CD4-positive, alpha-beta T cell treated with Interleukin-6 at 100 ng/mL for 8 hours (primary cell): ENCODE data around the gene NEUROG2.

Experiments
- DNase-seq: peaks from one replicate; pipeline ENCODE4 v3.0.0-alpha.2; 2020; ENCODE audit warnings: mixed read lengths, low spot score

NEUROG2 gene

DNA sequence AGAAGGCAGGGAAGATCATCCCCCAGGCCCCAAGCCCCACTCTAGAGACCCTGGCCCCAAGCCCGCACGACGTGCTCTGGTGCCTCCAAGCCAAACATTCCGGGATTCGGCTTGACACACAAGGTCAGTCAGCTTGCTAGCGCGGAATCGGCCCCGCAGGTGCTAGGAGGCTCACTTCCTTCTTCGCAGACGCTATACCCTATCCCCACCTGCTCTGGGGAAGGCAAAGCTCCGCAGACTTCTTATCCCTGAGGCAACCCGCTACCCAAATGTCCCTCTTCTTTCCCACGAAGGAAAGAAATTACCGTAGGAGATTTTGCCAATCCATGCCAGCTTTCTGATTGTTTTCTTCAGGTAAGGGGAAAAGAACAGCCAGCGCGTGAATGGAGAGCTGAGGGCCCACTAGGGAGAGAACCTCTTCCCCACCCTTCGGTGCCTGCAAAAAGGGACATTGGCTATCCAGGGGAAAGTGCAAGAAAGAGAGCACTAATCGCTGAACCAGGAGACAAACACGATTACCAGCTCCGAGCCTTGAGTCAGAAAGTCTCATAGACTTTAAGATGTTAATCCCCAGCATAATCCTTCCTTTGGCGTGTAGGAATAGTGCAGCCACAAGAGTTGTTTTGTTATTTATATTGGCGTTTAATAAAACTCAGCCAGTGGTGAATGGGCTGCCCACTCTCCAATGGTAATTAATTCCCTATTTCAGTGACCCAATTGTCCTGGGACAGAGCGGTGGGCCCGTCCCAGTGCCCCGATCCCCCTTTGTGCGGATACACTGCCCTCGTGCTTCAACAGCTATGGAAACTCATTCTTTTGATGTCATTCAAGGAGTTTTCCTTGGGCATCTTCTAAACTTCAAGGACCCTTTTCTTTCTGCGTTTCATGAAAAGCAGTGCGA lies 5.4 kb upstream of the NEUROG2 start:
- no peak for DNase-seq

DNA sequence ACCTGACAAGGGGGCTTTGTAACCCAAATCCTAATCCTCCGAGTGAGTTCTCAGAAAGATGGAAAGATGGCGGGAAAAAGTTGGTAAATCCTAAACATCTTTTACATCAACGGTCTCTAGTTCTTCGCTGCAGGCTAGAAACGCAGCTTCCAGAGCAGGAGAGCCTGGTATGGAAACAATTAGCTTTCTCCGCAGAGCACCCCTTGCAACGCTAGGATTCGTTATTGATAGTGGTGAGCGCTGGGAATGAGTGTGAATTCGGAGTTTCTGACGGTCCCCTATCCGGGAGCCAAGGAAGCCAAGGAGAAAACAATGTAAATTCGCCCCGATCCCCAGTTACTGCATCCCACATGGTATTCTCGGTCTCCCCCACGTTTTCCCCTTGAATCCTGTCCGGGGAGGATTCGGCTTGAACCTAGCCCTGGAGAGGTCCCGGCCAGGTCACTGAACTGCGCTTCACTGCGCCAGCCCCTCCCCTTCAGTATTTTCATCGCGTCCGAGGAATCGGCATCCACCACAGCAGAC lies 4.7 kb upstream of the NEUROG2 start:
- no peak for DNase-seq

DNA sequence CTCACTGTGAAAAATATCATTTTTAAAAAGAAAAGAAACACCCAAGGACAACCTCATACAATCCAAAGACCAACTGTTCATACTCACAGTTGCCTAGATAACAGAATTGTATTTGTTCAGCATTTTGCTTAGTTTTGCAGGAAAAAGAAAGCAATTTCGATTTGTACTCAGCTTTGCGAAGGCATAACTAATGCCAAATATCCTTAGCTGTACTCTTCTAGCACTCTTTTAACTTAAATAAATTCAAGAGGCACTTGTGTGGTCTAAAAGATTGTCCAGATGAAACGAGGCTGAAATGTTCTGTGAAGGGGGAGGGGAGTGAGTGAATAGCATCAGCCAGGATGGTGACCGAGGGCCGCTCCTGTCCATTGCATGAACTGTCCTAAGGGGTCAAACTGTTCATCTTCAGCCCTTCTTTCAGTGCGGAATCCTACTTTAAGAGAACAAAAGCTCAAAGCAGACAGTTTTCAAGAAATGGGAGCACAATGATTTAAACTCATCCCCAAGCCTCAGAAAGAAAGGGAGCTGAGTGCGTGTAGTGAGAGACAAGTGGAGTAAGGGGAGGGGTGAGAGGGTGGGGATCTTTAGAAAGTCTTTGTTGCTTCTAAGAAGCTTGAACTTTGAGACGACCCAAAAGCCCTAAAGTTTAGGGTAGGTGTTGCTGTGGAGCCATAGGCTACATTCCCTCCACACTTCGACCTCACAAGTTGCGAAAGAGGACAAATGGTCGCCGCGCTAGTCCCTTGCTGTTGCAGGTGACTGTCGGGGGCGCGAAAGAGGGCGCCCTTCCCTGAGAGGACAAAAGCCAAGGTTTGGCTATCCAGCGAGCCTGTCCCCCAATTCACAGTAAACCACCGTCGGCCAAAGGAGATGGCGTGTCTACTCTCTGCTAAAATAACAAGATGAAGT lies 4.0 kb upstream of the NEUROG2 start:
- DNase-seq = no peak

DNA sequence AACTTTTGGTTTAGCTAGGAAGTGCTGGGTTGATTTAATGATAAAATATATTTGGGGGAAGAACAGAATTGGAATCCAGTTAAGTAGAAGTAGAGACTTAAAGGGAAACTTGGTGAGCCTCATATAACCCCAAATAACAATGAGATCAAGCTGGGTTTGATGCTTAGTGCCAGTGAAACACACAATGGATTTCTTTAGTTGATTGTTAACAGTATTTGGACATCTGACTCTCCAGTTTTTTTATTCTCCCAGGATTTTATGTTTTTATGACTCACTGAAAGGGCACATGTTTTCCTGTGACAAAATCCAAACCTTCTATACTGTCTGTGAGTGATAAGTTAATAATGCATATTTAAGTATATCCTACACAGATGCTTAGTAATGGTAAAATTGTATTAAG lies 2.7 kb upstream of the NEUROG2 start:
- DNase-seq = no peak

DNA sequence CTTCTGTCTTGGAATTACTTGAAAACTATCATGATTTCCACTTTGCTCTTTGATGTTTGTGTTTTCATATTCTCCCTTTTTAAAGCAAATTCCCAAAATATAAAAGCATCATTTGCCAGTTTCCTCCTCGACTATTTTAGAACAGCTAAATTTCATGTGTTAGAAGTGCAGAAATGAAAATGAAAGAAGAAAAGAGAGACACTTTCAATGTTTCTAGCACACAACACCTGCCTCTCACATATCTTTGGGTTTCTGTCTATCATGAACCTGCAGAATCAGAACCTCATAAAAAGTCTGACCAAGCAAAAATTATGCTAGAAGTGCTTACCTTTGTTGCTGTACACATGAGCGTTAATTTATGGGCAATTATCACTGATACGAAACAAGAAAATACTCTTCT lies 1.9 kb upstream of the NEUROG2 start:
- no peak for DNase-seq

DNA sequence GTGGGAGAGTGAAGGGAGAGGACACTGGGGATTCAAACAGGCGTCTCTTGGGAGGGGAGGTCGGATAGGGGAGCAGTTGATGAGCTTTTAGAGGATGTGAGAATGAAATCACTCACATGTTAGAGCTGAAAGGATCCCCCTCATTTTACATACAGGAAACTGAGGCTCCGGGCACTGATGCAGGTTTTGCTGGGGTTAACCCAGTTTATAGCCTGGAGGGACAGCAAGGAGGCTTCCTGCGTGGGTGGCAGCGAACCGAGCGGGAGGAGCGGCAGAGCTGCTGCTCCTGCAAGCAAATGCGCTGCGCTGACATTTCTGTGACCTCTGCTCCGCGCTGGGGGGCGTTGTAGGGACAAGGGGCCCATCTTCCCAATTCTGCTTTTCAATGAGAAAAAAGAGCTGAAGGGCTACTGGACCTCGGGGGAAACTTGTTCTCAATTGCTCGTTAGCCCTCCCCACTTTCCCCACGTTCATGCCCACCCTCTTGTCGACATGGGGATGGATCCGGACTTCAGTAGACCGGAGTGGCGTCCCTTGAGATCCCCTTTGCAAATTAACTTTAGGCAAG lies 1.2 kb upstream of the NEUROG2 start:
- DNase-seq = no peak

DNA sequence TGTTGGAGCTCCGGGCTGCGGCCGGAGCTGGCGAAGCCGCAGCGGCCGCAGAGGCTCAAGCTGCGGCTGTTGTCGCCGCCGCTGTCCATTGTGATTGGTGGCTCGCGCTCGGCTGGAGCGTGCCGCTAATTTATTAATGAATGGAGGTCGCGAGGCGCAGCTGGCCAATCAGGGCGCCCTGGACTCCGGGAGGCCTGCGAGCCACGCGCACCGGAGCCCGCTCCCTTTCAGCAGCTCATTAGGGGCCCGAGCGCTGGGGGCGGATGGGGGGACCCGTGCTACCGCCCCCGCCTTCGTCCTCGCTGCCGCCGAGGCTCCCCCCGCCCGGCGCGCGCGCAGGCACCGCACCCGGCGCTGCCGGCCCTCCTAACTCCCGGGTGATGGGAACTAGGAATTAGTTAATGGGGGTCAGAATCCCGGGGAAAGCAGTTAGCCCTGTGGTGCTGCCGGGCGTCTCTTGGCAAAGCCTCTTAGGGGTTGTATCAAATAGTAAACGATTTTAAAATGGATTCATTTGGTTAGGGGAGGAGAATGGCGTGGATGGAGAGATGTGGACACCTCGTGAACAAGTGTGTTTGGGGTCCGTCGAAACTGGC lies 589 bp upstream of the NEUROG2 start:
- DNase-seq = no peak

DNA sequence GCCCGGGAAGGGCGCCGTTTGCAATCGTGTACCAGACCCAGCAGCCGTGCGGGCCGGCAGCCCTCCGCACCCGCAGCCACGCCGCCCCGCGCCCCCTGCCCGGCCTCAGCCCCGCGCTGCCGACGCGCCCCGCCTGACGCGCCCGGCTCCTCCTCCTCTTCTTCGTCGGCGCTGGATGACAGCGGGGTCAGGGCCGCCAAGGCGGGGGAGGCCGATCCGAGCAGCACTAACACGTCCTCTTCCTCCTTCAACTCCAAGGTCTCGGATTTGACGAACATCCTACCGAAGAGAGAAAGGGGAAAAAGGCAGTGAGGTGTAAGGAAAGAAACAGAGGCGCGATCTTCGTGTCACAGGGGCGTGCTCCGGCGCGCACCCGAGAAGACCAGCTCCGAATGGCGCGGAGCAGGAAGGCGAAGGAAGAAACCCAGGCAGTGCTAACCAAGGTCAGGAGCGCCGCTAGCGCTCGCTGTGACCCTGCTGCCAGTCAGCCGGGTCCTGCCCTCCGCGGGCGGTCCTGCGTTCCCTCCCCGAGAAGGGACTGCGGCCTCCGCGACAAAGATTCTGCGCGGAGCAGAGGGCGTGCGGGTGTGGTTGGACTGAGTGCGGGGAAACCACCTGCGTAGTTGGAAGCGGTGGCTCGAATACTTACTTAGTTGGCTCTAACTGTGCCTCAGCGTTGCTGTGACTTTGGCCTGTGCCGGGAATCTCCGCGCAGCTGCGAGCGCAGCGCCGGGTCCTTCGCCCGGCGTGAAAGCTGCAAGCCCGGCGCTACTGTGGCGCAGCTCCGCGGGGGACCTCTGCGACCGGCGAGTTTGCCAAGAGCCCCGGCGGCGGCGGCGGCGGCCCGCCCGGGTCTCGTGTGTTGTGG lies 548 bp downstream of the NEUROG2 start:
- no peak for DNase-seq

DNA sequence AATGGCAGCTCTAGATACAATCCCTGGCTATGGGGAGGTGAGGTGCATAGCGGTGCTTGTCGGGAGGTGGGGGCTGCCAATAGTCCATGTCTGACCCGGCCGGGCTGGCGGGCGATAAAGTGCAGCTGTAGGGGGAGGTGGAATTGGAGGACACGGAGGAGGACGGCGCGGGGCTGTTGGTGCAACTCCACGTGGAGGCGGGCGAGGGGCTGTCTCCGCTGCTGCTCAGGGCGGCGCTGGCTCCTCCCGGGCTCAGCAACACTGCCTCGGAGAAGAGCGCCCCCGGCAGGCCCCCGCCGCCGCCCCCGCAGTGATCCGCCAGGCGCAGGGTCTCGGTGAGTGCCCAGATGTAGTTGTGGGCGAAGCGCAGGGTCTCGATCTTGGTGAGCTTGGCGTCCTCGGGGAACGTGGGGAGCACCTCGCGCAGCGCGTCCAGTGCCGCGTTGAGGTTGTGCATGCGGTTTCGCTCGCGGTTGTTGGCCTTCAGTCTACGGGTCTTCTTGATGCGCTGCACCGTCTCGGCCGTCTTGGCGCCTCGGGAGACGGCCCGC lies 1.3 kb downstream of the NEUROG2 start:
- no peak for DNase-seq

DNA sequence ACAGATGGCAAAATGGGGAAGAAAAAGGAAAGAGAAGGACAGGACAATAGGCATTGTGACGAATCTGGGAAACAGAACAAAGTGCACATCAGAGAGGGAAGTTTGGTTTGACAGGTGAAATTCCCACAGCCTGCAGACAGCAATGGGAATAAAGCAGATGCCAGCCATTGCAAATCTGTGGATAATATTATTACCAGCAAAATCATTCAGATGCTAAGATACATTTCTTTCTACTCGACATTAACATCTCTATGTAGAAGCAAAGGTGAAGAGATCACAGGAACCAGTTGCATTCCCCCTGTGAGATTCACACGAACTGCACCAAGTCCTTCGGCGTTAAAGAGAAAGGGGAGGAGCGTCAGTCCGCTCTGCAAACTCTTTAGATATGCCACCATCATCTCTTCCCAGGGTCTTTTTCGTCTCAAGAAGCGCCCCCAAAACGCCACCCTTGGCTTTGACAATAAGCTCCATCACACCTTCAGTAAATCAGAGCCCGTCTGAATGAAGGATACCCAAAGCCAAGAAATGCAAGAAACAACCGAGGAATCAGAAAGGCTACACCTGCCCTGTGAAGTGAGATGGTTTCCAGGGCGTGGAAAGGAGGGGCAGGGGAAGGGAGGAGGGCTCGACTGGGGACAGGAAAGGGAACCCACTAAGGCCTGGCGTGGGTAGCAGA lies 1.9 kb downstream of the NEUROG2 start:
- no peak for DNase-seq

DNA sequence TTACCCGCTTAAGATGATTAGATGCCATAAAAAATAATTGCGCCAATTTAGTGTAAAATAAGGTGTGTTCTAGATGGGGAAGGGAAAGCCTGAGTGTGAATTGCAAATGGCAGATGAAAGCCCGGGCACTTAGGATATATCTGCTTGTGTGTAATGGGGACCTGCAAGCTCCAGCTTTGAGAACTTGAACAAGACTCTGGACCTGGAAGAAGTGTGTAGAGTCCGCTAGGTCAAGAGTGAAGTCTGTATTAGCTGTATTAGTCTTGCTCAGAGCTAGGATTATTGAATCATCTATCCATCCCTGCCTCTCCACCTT lies 4.2 kb downstream of the NEUROG2 start:
- no peak for DNase-seq

DNA sequence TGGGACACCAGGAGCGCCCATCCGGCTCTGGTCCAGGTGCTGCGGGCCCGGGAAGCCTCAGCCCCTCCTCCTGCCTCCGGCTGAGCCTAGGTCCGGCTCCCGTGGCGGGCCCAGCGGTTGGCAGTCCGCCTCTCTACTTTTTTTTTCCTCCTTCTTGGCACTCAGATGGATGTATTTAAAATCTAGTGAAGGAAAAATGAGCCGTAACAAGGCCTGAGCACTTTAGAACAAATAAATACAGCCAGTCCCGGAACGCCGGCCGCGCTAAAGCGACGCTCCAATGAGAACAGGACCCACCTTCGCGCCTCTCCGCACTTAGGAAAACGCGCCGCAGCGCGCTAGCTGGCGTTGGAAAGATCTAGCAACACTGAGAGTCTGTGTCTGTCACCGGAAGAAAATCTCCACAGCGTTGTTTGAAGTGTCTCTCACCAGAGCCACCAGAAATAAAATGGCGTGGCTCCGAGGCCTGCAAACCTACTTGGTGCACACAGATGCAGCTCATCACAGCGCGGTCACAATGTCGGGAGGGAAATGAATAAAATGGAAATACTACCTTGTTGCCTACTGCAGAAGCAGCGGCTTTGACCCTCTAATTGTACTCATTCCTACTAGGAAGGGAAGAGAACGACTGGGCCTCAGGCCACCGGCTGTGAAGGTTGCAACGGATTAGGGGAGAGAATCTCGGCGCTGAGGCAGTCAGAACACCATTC lies 4.7 kb downstream of the NEUROG2 start:
- no peak for DNase-seq

DNA sequence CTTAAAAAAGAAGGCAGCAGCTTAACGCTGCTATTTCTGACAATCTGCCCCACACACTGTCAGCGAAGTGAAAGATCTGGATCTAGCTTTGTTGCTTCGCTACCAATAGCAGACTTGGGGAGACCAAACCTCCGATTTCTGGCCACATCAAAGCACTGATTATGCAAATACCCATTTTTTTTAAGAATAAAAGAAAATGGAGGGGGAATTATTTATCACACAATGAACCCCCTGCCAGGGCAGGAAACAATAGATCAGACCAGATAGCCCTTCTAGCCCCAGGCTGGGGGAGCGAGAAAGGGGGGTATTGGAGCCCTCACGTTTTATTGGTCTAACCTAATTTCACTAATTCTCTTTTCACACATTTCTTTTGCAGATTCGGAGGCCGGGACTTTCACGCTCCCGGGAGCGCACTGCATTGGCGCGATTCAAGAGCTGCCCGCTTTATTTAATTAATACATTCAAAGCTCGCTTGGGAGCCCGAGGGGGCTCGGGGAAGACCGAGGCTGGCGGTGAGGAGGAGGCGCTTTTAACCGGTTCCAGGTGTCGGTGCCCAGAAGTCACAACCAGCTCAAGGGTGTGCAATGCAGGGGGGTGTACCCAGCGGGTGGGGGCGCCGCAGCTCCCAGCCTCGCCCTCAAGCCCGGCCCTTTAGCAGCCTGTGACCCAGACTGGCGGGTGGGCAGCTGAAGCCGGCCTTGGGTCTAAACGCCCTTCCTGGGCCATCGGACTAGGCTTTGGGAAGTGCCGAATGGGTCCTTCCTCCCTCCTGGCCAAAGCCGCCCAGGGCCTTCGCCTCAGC lies 5.5 kb downstream of the NEUROG2 start:
- DNase-seq = no peak

DNA sequence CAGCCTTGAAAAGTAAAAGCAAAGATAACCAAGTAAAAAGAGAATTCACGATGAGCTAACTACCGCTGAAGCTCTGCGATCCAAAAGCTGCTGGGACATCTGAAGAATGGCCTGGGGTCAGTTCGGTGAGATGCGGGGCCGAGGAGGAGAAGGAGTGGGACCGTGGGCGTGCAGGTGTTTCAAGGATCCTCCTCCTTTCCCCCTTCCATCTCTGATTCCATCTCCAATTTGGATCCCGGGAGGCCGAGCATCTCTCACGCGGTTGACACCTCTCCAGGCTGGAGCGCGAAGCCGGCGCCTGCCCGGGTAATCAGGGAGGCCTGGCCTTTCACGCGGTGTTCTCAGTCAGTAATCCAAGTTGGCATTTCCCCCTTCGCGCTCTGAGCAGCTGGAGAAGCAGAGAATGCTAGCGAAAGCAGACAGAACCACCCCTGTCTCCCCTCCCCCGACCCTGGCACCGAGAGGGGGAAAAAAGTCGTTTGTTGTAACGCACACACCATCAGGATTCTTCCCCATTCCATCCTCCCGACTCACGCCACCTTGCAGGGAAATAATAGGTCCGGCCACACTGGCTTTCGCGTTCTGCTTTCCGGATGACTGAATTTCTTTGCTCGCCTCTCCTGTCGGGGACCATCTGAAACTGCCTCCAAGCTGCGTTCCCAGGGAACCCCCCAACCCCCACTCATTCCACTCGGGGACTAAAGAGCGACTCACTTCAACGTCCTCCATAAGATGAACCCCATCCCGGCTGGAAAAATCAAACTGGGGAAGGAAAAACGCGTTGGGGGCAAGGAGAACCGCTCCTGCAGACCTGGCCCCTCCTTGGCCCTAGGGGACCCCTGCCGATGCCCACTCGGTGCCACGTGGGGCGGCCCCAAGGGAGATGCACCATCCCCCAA lies 6.5 kb downstream of the NEUROG2 start:
- no peak for DNase-seq

DNA sequence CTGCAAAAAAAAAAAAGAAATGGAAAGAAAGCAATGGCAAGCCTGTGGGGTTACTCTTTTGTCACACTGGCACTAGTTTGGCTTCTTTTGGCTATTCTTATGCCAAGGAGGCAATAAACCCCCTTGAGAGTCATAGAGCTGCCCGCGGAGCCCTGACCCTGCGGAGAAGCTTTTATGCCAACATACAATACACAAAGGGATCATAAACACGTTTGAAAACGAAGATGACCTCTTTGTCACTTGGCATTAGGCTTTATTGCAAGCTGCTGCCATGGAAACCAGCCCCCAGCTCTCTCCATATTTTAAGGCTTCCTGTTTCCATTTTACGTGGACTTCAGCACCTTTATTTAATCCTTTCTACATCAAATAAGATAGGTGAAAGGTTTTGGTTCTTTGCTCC lies 7.6 kb downstream of the NEUROG2 start:
- DNase-seq = no peak

DNA sequence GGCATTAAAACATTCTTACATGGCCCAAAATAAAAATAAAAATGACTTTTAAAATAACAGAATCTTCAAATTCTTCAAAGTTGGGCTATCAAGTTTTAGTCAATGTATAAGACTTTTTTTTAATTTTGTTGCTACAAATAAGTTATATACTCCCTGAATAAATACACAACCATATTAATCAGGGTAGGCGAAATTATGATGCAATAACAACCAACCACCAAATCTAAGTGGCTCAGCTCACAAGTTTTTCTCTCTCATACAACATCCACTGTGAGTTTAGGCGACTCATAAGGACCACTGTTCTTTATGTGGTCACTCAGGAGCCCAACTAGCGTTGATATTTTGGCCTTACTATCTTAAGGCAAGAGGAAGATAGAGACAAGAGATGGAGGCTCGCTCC lies 11.2 kb downstream of the NEUROG2 start:
- no peak for DNase-seq

DNA sequence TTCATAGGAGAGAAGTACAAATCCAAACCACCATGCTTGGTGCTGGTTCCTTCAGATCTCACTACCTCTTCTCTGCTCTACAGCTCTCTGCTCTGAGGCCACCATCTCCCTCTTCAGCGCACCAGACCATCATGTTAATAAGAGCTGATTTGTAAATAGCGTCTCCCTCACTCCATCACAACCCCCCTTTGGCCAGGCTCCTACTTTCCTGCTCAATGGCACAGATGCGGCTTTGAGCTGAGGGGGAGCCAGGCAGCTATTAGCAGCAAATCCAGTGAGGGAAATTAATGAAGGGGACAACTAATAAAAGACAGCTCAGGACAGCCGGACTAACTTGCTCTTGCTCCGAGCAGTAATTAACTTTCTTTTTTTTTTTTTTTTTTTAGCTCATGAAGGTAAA lies 13.1 kb downstream of the NEUROG2 start:
- no peak for DNase-seq

DNA sequence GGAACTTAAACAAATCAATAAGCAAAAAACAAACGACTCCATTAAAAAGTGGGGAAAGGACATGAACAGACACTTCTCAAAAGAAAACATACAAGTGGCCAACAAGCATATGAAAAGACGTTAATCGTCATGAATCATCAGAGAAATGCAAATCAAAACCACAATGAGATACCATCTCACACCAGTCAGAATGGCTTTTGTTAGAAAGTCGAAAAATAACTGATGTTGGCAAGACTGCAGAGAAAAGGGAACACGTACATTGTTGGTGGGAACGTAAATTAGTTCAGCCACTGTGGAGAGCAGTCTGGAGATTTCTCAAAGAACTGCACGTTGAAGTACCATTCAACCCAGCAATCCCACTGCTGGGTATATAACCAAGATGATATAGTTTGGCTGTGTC lies 23.7 kb downstream of the NEUROG2 start:
- DNase-seq = no peak
